ENCODE measurements around the gene ARGLU1.

- TF ChIP-seq, protein P1, sequence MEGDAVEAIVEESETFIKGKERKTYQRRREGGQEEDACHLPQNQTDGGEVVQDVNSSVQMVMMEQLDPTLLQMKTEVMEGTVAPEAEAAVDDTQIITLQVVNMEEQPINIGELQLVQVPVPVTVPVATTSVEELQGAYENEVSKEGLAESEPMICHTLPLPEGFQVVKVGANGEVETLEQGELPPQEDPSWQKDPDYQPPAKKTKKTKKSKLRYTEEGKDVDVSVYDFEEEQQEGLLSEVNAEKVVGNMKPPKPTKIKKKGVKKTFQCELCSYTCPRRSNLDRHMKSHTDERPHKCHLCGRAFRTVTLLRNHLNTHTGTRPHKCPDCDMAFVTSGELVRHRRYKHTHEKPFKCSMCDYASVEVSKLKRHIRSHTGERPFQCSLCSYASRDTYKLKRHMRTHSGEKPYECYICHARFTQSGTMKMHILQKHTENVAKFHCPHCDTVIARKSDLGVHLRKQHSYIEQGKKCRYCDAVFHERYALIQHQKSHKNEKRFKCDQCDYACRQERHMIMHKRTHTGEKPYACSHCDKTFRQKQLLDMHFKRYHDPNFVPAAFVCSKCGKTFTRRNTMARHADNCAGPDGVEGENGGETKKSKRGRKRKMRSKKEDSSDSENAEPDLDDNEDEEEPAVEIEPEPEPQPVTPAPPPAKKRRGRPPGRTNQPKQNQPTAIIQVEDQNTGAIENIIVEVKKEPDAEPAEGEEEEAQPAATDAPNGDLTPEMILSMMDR (IDR thresholded peaks at IDR 0.05), result no peak
- TF ChIP-seq POLR2A (IDR thresholded peaks at IDR 0.05), result no peak
Observed at GRCh38 chr13:106513025-106513983, 54.6 kb downstream of the ARGLU1 start.
